DOHH2 (cell line): ENCODE measurements around the gene PCDHAC2.

ENCODE experiments used
- H3F3A ChIP-seq: fragments of 200-600 bp; sonication (generic), shearing (Covaris generic); 2 replicates; pipeline ENCODE4 v1.6.0; 2016; ENCODE audit warnings: antibody characterized with exemption, mild to moderate bottlenecking; ENCODE audit not compliant: control insufficient read depth, insufficient read depth
- H3K27ac ChIP-seq: fragments of 200-600 bp; sonication (generic); 2 replicates; pipeline ENCODE4 v1.5.1; 2014; ENCODE audit warnings: low read depth, mild to moderate bottlenecking, low read length, moderate library complexity
- H3K27me3 ChIP-seq: fragments of 200-600 bp; sonication (generic); 2 replicates; pipeline ENCODE4 v1.6.1; 2014; ENCODE audit warnings: mild to moderate bottlenecking, low read length, mixed read lengths; ENCODE audit not compliant: control insufficient read depth
- H3K36me3 ChIP-seq: fragments of 200-600 bp; sonication (generic); 2 replicates; pipeline ENCODE4 v1.6.1; 2014; ENCODE audit warnings: mild to moderate bottlenecking, low read length, moderate library complexity, mixed read lengths; ENCODE audit not compliant: control insufficient read depth
- H3K4me1 ChIP-seq: fragments of 200-600 bp; sonication (generic); 2 replicates; pipeline ENCODE4 v1.6.1; 2014; ENCODE audit warnings: mild to moderate bottlenecking, low read length, mixed read lengths; ENCODE audit not compliant: control insufficient read depth
- H3K4me2 ChIP-seq: fragments of 200-600 bp; sonication (generic); 2 replicates; pipeline ENCODE4 v1.6.0; 2014; ENCODE audit warnings: mild to moderate bottlenecking, low read length, moderate library complexity
- H3K4me3 ChIP-seq: fragments of 200-600 bp; sonication (generic); 2 replicates; pipeline ENCODE4 v1.5.1; 2014; ENCODE audit warnings: mild to moderate bottlenecking, low read length, mixed read lengths
- H3K79me2 ChIP-seq: fragments of 200-600 bp; sonication (generic); 2 replicates; pipeline ENCODE4 v1.6.1; 2014; ENCODE audit warnings: mild to moderate bottlenecking, low read length, mixed read lengths; ENCODE audit not compliant: control insufficient read depth
- H3K9me2 ChIP-seq: fragments of 200-600 bp; sonication (generic); replicated peaks from 2 replicates; pipeline ENCODE4 v1.6.1; 2014; ENCODE audit warnings: mild to moderate bottlenecking, low read length, mixed read lengths; ENCODE audit not compliant: control insufficient read depth
- H3K9me3 ChIP-seq: fragments of 200-600 bp; sonication (generic); 2 replicates; pipeline ENCODE4 v1.6.1; 2014; ENCODE audit warnings: antibody characterized with exemption, low read length, mixed read lengths; ENCODE audit not compliant: control insufficient read depth, insufficient read depth
- H4K20me1 ChIP-seq: fragments of 200-600 bp; sonication (generic); 2 replicates; pipeline ENCODE4 v1.6.0; 2014; ENCODE audit warnings: low read depth, mild to moderate bottlenecking, antibody characterized with exemption, low read length, moderate library complexity; ENCODE audit not compliant: control insufficient read depth, insufficient read depth
- CTCF ChIP-seq: fragments of 200-600 bp; sonication (generic); IDR thresholded peaks from one replicate; pipeline ENCODE4 v1.5.1; 2014; ENCODE audit warnings: antibody characterized with exemption, mild to moderate bottlenecking, low read depth, low read length; ENCODE audit not compliant: poor library complexity, severe bottlenecking
- EZH2phosphoT487 ChIP-seq: fragments of 200-600 bp; sonication (generic); IDR thresholded peaks from 2 replicates; pipeline ENCODE4 v1.6.1; 2017; ENCODE audit warnings: borderline replicate concordance, mild to moderate bottlenecking, antibody characterized with exemption, low read length, moderate library complexity, mixed read lengths

PCDHAC2 gene

GRCh38 chr5:141001844-141002604, 35.7 kb downstream of the PCDHAC2 start:
- no peaks in the 10 kb centered on the region for H3K79me2 ChIP-seq
- no peaks in the 10 kb centered on the region for H3F3A ChIP-seq
- no peak overlapping the region for H3K4me2 ChIP-seq
- TF ChIP-seq EZH2phosphoT487 (no peak), CTCF (no peak)
- no peaks in the 10 kb centered on the region for H3K4me1 ChIP-seq
- H3K27me3 ChIP-seq = no peaks in the 10 kb centered on the region
- H4K20me1 ChIP-seq = no peaks in the 10 kb centered on the region
- H3K9me2 ChIP-seq = no peaks in the 10 kb centered on the region
- no peaks in the 10 kb centered on the region for H3K9me3 ChIP-seq
- no peak overlapping the region for H3K4me3 ChIP-seq
- no peak overlapping the region for H3K27ac ChIP-seq
- no peaks in the 10 kb centered on the region for H3K36me3 ChIP-seq

- Histone ChIP-seq H3K36me3 (no peaks in the 10 kb centered on the region), H3K4me1 (no peaks in the 10 kb centered on the region), H3K79me2 (no peaks in the 10 kb centered on the region), H4K20me1 (no peaks in the 10 kb centered on the region), H3K9me2 (no peaks in the 10 kb centered on the region), H3K4me2 (no peak overlapping the region), H3K4me3 (no peak overlapping the region), H3K9me3 (no peaks in the 10 kb centered on the region), H3F3A (no peaks in the 10 kb centered on the region), H3K27ac (no peak overlapping the region), H3K27me3 (no peaks in the 10 kb centered on the region)
- TF ChIP-seq CTCF = no peak
- no peak for TF ChIP-seq EZH2phosphoT487
Observed at GRCh38 chr5:141002605-141002965, 36.3 kb downstream of the PCDHAC2 start.

- Histone ChIP-seq H3K4me1 (no peaks in the 10 kb centered on the region), H3K9me3 (no peaks in the 10 kb centered on the region), H3K36me3 (no peaks in the 10 kb centered on the region), H3K9me2 (no peaks in the 10 kb centered on the region), H3K27ac (no peak overlapping the region), H3K4me2 (no peak overlapping the region), H3K4me3 (no peak overlapping the region), H3K79me2 (no peaks in the 10 kb centered on the region), H4K20me1 (no peaks in the 10 kb centered on the region), H3F3A (no peaks in the 10 kb centered on the region), H3K27me3 (no peaks in the 10 kb centered on the region)
- no peak for TF ChIP-seq CTCF
- TF ChIP-seq EZH2phosphoT487 = no peak
Observed at GRCh38 chr5:141003031-141003430, 36.8 kb downstream of the PCDHAC2 start.
